IPS-NIHi11 (cell line): Measurements from ENCODE around the gene PON1.
A peak's percentile ranks its signal among the peaks of the same experiment; 100 is the strongest.

ENCODE experiments used
- DNase-seq: peaks from one replicate; pipeline ENCODE4 v3.0.0; 2012; ENCODE audit warnings: mixed read lengths, low spot score

PON1 gene

GRCh38 chr7:95317546-95317945, 6.8 kb downstream of the PON1 start:
- peak; percentile 33 for DNase-seq

- no peak for DNase-seq
Measured at GRCh38 chr7:95316588-95316987, 7.7 kb downstream of the PON1 start.

GRCh38 chr7:95312561-95312960, 11.8 kb downstream of the PON1 start:
- no peak for DNase-seq

GRCh38 chr7:95311389-95311788, 12.9 kb downstream of the PON1 start:
- no peak for DNase-seq

GRCh38 chr7:95309951-95310350, 14.4 kb downstream of the PON1 start:
- no peak for DNase-seq

- no peak for DNase-seq
Measured at GRCh38 chr7:95304990-95305389, 19.3 kb downstream of the PON1 start.

- DNase-seq, result peak; percentile 29
Measured at GRCh38 chr7:95303013-95303905, 21.1 kb downstream of the PON1 start.

GRCh38 chr7:95298091-95298490, 26.2 kb downstream of the PON1 start:
- DNase-seq, result no peak

GRCh38 chr7:95297041-95297440, 27.3 kb downstream of the PON1 start:
- no peak for DNase-seq

GRCh38 chr7:95296456-95296855, 27.9 kb downstream of the PON1 start:
- no peak for DNase-seq

- no peak for DNase-seq
Measured at GRCh38 chr7:95295397-95295796, 28.9 kb downstream of the PON1 start.

GRCh38 chr7:95290166-95290830, 34.0 kb downstream of the PON1 start:
- DNase-seq, result no peak

GRCh38 chr7:95286096-95286495, 38.2 kb downstream of the PON1 start:
- DNase-seq, result no peak

GRCh38 chr7:95279417-95279816, 44.9 kb downstream of the PON1 start:
- no peak for DNase-seq

GRCh38 chr7:95276114-95276513, 48.2 kb downstream of the PON1 start:
- no peak for DNase-seq

- no peak for DNase-seq
Measured at GRCh38 chr7:95269640-95270039, 54.7 kb downstream of the PON1 start.

- DNase-seq, result no peak
Measured at GRCh38 chr7:95267754-95268153, 56.6 kb downstream of the PON1 start.

- no peak for DNase-seq
Measured at GRCh38 chr7:95265634-95266033, 58.7 kb downstream of the PON1 start.

GRCh38 chr7:95264363-95264891, 59.9 kb downstream of the PON1 start:
- DNase-seq, result no peak

GRCh38 chr7:95263785-95264362, 60.5 kb downstream of the PON1 start:
- DNase-seq, result no peak

GRCh38 chr7:95262875-95263274, 61.5 kb downstream of the PON1 start:
- DNase-seq, result no peak

- DNase-seq, result no peak
Measured at GRCh38 chr7:95261895-95262415, 62.4 kb downstream of the PON1 start.

- no peak for DNase-seq
Measured at GRCh38 chr7:95255691-95256090, 68.6 kb downstream of the PON1 start.
